ENCODE data around the gene ARHGAP24. TPM values are rescaled to one million over a fixed set of nuclear protein-coding genes. Genes with fewer than 3 reads are reported as not detected.

The ARHGAP24 gene
- total RNA-seq, 2 experiments from 2014 or later, result 0.30 to 0.53 TPM

- H3K4me1 ChIP-seq (ENCODE audit: insufficient read depth, low read length), result no peaks in the 10 kb centered on the region
- H3K9me3 ChIP-seq (ENCODE audit: control insufficient read depth in 1 of 2, insufficient read depth in 1 of 2, low read length in 2 of 2), result no peaks in the 10 kb centered on the region
- H3K9me3 Mint-ChIP-seq, result no peaks in the 10 kb centered on the region
- no peaks in the 10 kb centered on the region for H3K27me3 Mint-ChIP-seq
- CTCF ChIA-PET, result no interaction called here
- intact Hi-C loops (cut with DNase I, micrococcal nuclease), result no loop called here
- no peaks in the 10 kb centered on the region for H3K27me3 ChIP-seq (ENCODE audit: control insufficient read depth in 1 of 2, insufficient read depth in 2 of 2, low read length in 2 of 2)
- H3K27ac Mint-ChIP-seq, result no peak overlapping the region
- no peak for ATAC-seq (ENCODE audit: poor library complexity)
- no peaks in the 10 kb centered on the region for H3K36me3 ChIP-seq (ENCODE audit: insufficient read depth, low read length)
- POLR2A ChIA-PET, result no interaction called here
- no peaks in the 10 kb centered on the region for H3K36me3 Mint-ChIP-seq (ENCODE audit: low read depth)
- H3K4me3 ChIP-seq (ENCODE audit: low read length), result no peak overlapping the region
- TF ChIP-seq CTCF (IDR thresholded peaks at IDR 0.05), result no peak
- no peak for DNase-seq
- H3K4me1 Mint-ChIP-seq (ENCODE audit: low read depth), result no peaks in the 10 kb centered on the region
- H3K4me3 Mint-ChIP-seq, result no peak overlapping the region
- H3K27ac ChIP-seq (ENCODE audit: low read depth in 1 of 2, low read length in 2 of 2), result no peak overlapping the region
Observed at GRCh38 chr4:85784947-85785346, 310.0 kb downstream of the ARHGAP24 start.

GRCh38 chr4:85787133-85787532, 312.2 kb downstream of the ARHGAP24 start:
- ATAC-seq (ENCODE audit: poor library complexity) (no peak), DNase-seq (no peak)
- no peaks in the 10 kb centered on the region for H3K9me3 Mint-ChIP-seq
- no peaks in the 10 kb centered on the region for H3K4me1 ChIP-seq (ENCODE audit: insufficient read depth, low read length)
- no peak for TF ChIP-seq CTCF (IDR thresholded peaks at IDR 0.05)
- POLR2A ChIA-PET, result no interaction called here
- no peak overlapping the region for H3K4me3 ChIP-seq (ENCODE audit: low read length)
- no peaks in the 10 kb centered on the region for H3K36me3 ChIP-seq (ENCODE audit: insufficient read depth, low read length)
- no peak overlapping the region for H3K27ac Mint-ChIP-seq
- CTCF ChIA-PET, result no interaction called here
- intact Hi-C loops (cut with DNase I, micrococcal nuclease), result no loop called here
- H3K9me3 ChIP-seq (ENCODE audit: control insufficient read depth in 1 of 2, insufficient read depth in 1 of 2, low read length in 2 of 2), result no peaks in the 10 kb centered on the region
- no peaks in the 10 kb centered on the region for H3K27me3 ChIP-seq (ENCODE audit: control insufficient read depth in 1 of 2, insufficient read depth in 2 of 2, low read length in 2 of 2)
- no peak overlapping the region for H3K27ac ChIP-seq (ENCODE audit: low read depth in 1 of 2, low read length in 2 of 2)
- no peaks in the 10 kb centered on the region for H3K4me1 Mint-ChIP-seq (ENCODE audit: low read depth)
- no peak overlapping the region for H3K4me3 Mint-ChIP-seq
- H3K27me3 Mint-ChIP-seq, result no peaks in the 10 kb centered on the region
- H3K36me3 Mint-ChIP-seq (ENCODE audit: low read depth), result no peaks in the 10 kb centered on the region

GRCh38 chr4:85788604-85789003, 313.7 kb downstream of the ARHGAP24 start:
- ATAC-seq (ENCODE audit: poor library complexity), result no peak
- H3K27ac ChIP-seq (ENCODE audit: low read depth in 1 of 2, low read length in 2 of 2), result no peak overlapping the region
- TF ChIP-seq CTCF (IDR thresholded peaks at IDR 0.05), result no peak

More at GRCh38 chr4:85788604-85789003, 313.7 kb downstream of the ARHGAP24 start:
- Mint-ChIP-seq H3K27ac (no peak overlapping the region), H3K4me3 (no peak overlapping the region), H3K36me3 (ENCODE audit: low read depth) (no peaks in the 10 kb centered on the region), H3K27me3 (no peaks in the 10 kb centered on the region), H3K9me3 (no peaks in the 10 kb centered on the region), H3K4me1 (ENCODE audit: low read depth) (no peaks in the 10 kb centered on the region)
- no peak for DNase-seq
- Histone ChIP-seq H3K27me3 (ENCODE audit: control insufficient read depth in 1 of 2, insufficient read depth in 2 of 2, low read length in 2 of 2) (no peaks in the 10 kb centered on the region), H3K4me3 (ENCODE audit: low read length) (no peak overlapping the region), H3K36me3 (ENCODE audit: insufficient read depth, low read length) (no peaks in the 10 kb centered on the region), H3K9me3 (ENCODE audit: control insufficient read depth in 1 of 2, insufficient read depth in 1 of 2, low read length in 2 of 2) (no peaks in the 10 kb centered on the region), H3K4me1 (ENCODE audit: insufficient read depth, low read length) (no peaks in the 10 kb centered on the region)
- CTCF ChIA-PET, result no interaction called here
- POLR2A ChIA-PET, result no interaction called here
- intact Hi-C loops (cut with DNase I, micrococcal nuclease), result no loop called here

Data from CD4-positive, alpha-beta T cell (primary cell).